Measurements from ENCODE around the gene DCDC2B. TPM values are rescaled to one million over a fixed set of nuclear protein-coding genes. Genes with fewer than 3 reads are reported as not detected.

DCDC2B gene
- total and polyA plus RNA-seq, 2 of the 13 experiments (the other 11 are each of a cell fraction or from before 2014, with no cell fraction given), result not detected

- TF ChIP-seq, protein P1, sequence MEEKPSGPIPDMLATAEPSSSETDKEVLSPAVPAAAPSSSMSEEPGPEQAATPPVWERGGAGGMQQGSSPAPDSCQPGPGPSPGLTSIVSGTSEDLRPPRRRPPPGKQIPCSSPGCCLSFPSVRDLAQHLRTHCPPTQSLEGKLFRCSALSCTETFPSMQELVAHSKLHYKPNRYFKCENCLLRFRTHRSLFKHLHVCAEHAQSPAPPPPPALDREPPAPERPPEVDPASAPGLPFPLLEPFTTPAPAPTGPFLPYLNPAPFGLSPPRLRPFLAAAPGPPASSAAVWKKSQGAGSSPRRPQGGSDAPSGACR (CRISPR knock-in tag; IDR thresholded peaks at IDR 0.05), result peak; percentile 35; the same call in 1 of the 2 replicates
- TF ChIP-seq SP1 (IDR thresholded peaks at IDR 0.05), result no peak
- peak; percentile 52 for TF ChIP-seq SP1 (CRISPR knock-in tag; IDR thresholded peaks at IDR 0.05)
- TF ChIP-seq ZNF816 (CRISPR knock-in tag; IDR thresholded peaks at IDR 0.05; ENCODE audit: borderline replicate concordance), result peak; percentile 75; the same call in 1 of the 2 replicates
- peak; percentile 66; the same call in 1 of the 2 replicates for TF ChIP-seq ZNF556 (CRISPR knock-in tag; IDR thresholded peaks at IDR 0.05; ENCODE audit: borderline replicate concordance)
- peak; percentile 70 for TF ChIP-seq YY1 (IDR thresholded peaks at IDR 0.05; ENCODE audit: insufficient read depth, insufficient replicate concordance, low read depth, low read length)
- no peak for TF ChIP-seq ZNF367 (CRISPR knock-in tag; IDR thresholded peaks at IDR 0.05; ENCODE audit: borderline replicate concordance)
- peak; percentile 44; the same call in 1 of the 2 replicates for TF ChIP-seq ZIK1 (CRISPR knock-in tag; IDR thresholded peaks at IDR 0.05; ENCODE audit: borderline replicate concordance, low read depth)
- TF ChIP-seq, protein P2, sequence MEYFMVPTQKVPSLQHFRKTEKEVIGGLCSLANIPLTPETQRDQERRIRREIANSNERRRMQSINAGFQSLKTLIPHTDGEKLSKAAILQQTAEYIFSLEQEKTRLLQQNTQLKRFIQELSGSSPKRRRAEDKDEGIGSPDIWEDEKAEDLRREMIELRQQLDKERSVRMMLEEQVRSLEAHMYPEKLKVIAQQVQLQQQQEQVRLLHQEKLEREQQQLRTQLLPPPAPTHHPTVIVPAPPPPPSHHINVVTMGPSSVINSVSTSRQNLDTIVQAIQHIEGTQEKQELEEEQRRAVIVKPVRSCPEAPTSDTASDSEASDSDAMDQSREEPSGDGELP (IDR thresholded peaks at IDR 0.05; ENCODE audit: borderline replicate concordance, low read depth), result peak; percentile 17; the same call in 1 of the 2 replicates
- 0 out of 2 replicates have a peak, but pooled peaks have one; percentile 5 for TF ChIP-seq SRF (IDR thresholded peaks at IDR 0.05; ENCODE audit: low read depth, low read length)
- peak in 1 of 2 experiments; percentile 36; a peak in 2 of 4 replicates for TF ChIP-seq ATF4 (CRISPR knock-in tag; IDR thresholded peaks at IDR 0.05)
- no peak for TF ChIP-seq SNAPC5 (CRISPR knock-in tag; IDR thresholded peaks at IDR 0.05; ENCODE audit: borderline replicate concordance)
- peak; percentile 96 for TF ChIP-seq ELF1 (CRISPR knock-in tag; IDR thresholded peaks at IDR 0.05)
- TF ChIP-seq NR2C2 (CRISPR knock-in tag; IDR thresholded peaks at IDR 0.05; ENCODE audit: borderline replicate concordance), result peak; percentile 98
These were observed 13.3 kb downstream of the DCDC2B start, which contains the start of the genes EIF3I and TMEM234 (continued) for GRCh38 chr1:32221980-32222755.
